NOMO-1 treated with DMSO at 0.1 percent for 48 hours (cell line): ENCODE measurements around the gene POLA1.

ENCODE experiments used
- DNase-seq: peaks from one replicate; lab custom pipeline; 2025; ENCODE audit not compliant: unreplicated experiment; lab: John Stamatoyannopoulos, UW

POLA1 gene

GRCh38 chrX:25020391-25020904, 326.7 kb downstream of the POLA1 start:
- DNase-seq, result no peak

GRCh38 chrX:25020905-25021449, 327.3 kb downstream of the POLA1 start:
- no peak for DNase-seq

- DNase-seq, result no peak
These were observed 329.0 kb downstream of the POLA1 start for GRCh38 chrX:25022499-25023325.

- no peak for DNase-seq
These were observed 330.2 kb downstream of the POLA1 start for GRCh38 chrX:25023908-25024307.

GRCh38 chrX:25025615-25026014, 331.9 kb downstream of the POLA1 start:
- no peak for DNase-seq

GRCh38 chrX:25026576-25026975, 332.9 kb downstream of the POLA1 start:
- no peak for DNase-seq

GRCh38 chrX:25028726-25029125, 335.0 kb downstream of the POLA1 start:
- no peak for DNase-seq

GRCh38 chrX:25029288-25029825, 335.6 kb downstream of the POLA1 start:
- DNase-seq, result no peak

- no peak for DNase-seq
These were observed 341.2 kb downstream of the POLA1 start for GRCh38 chrX:25034889-25035288.

GRCh38 chrX:25039036-25039435, 345.3 kb downstream of the POLA1 start:
- DNase-seq, result no peak

- no peak for DNase-seq
These were observed 349.5 kb downstream of the POLA1 start for GRCh38 chrX:25043192-25043591.
